Stimulated activated CD4-positive, alpha-beta T cell treated with anti-CD3 and anti-CD28 coated beads, Interleukin-4, amount 100 ng/mL, for 24 hours (primary cell): ENCODE data around the gene IFIT2.
A peak's percentile ranks its signal among the peaks of the same experiment; 100 is the strongest.
"Not testable (repeated sequence)": the region's sequence is repeated elsewhere in the genome, so short reads cannot be mapped to it uniquely, and the experiment has no call there.

ENCODE experiments used
- DNase-seq: peaks from one replicate; pipeline ENCODE4 v3.0.0-alpha.2; 2020

The IFIT2 gene

DNA sequence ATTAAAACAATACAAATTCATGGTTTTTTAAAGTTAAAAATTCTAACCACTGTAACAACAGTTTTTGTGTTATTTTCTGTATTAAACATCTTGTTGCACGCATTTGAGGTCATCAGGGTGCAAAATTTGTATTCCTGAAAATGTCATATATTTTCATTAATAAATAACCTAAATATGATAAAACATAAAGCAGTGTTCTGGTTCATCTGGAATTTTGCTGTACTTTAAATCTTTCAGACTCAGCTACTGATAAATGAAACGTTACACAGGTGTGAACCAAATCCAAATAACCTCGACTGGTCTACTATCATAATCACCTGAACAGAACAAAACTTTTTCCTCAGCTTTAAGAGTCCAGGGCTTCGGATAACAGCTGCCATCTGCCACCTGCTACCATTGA is 6.9 kb downstream of the IFIT2 start:
- DNase-seq = no peak

DNA sequence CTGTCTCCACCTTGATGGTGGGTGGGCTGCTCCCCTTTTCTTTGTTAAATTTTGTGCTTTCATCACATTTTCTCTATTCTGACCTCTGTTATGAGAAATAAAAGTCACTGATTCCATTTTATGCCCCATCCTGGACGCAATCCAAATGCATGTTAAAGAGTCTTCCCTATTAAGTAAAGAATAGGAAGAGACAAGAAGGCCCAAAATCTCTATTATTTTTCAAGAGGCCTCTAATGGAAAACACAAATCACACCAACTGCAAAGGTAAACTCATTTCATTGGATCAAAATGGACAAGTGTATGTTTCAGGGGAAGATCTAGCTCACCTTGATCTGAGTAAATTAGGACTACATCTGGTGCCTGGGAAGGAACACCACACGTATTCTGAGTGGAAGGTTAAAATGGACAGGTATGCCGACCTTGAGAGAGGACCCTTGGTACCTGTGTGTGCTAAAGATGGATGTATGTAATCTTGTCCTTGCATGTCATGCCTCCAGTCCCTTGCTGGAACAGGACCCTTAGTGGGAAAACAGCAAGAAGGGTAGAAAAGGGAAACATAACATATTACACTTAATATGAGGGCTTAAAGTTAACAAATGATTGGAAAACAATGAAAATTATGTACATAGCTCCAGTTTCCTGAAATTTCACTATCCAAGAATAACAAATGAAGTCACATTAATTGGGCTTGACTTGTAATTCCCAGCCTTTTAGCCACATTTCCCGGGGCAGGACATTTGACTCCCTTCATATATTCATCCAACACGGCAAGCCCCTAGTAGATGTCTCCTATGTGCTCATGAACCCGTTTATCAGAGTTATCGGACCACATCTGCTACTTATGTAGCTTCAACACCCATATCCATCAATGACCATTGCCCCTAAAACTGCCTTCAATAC is 7.6 kb downstream of the IFIT2 start:
- DNase-seq = no peak

DNA sequence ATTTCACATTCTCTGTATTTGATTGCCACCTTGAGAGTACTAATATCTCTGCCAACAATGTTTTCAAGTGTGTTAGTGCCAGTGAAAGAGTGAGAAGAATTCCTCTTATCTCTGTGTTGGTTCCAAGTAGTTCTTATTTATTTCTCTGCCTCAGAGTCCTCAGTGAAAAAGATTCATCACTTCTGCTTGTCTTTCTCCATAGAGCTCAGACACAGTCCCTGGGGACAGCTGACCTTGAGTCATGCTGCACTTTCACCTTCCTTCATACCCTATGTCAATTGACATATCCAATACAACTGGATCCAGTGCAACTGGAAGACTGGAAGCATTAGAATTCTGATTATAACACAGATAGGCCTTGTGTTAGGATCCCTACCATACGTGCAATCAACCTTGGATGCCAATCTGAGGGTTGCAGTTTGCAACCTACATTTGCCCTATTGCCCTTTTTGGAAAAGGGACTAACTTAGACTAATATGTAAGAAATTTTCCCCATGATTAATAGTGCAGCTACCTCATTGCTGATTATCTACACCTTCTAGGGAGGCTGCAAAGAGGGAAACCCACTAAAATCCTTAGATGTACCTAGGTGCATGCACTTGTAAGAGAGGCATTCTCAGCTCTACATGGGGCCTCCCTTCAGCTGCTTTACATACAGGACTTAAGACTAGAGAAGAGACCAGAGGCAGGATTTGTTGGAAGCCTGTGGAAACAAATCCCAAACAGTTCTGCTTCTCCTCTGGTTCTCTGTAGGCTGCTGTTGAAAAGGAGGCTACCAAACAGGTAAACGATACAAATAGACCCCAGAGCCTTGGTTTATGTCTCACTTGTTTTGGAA is 8.4 kb downstream of the IFIT2 start:
- DNase-seq = no peak

DNA sequence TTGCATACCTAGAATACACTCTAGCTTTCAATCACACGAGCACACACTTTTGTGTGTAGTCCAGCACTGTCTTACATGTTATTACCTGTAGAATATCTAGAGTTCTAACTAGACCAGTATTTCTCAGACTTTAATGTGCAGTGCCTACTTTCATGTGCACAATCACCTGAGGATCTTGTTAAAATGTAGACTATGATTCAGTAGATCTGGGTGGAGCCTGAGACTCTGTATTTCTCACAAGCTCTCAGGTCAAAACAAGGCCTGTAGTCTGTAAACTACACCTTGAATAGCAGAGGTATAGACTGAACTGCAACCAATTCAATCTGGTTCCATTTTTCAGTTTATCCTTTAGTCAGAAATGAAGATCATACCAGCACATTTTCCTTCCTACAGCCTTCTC is 11.1 kb downstream of the IFIT2 start:
- DNase-seq = no peak

DNA sequence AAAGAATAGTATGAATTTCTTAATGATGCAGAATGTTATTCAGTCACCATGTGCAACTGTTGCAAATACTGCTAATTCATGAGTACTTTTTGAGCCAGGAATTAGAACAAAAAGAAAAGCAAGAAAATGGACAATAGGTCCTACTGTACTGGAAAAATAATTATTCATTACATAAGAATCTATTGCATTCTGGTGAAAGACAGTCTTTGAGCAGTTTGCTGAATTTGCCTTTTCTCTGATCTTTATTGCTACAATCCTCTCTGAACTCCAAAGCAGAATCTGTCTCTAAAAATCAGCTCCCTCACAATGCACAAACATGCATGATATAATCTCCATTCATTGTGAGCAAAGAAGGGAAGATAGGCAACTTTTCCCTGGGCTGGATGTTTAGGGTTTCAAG is 12.8 kb downstream of the IFIT2 start:
- no peak for DNase-seq

DNA sequence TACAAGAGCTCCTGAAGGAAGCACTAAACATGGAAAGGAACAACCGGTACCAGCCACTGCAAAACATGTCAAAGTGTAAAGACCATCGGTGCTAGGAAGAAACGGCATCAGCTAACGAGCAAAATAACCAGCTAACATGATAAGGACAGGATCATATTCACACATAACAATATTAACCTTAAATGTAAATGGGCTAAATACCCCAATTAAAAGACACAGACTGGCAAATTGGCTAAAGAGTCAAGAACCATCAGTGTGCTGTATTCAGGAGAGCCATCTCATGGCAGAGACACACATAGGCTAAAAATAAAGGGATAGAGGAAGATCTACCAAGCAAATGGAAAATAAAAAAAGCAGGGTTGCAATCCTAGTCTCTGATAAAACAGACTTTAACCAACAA is 16.2 kb downstream of the IFIT2 start:
- DNase-seq = not testable (repeated sequence)

DNA sequence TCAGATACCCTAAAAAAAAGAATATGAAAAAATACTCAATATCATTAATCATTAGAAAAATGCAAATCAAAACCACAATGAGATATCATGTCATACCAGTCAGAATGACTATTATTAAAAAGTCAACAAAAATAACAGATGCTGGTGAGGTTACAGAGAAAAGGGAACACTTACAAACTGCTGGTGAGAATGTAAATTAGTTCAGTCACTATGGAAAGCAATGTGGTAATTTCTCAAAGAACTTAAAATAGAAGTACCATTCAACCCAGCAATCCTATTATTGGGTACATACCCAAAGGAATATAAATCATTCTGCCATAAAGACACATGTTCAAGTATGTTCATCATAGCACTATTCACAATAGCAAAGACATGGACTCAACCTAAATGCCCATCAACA is 23.2 kb downstream of the IFIT2 start:
- not testable (repeated sequence) for DNase-seq

DNA sequence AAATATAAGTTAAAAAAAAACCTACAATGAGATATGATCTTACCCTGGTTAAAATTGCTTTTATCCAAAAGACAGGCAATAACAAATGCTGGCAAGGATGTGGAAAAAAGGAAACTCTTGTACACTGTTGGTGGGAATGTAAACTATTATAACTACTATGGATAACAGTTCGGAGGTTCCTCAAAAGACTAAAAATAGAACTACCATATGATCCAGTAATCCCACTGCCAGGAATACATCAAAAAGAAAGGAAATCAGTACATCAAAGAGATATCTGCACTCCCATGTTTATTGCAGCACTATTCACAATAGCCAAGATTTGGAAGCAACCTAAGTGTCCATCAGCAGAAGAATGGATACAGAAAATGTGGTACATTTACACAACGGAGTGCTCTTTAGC is 24.0 kb downstream of the IFIT2 start:
- not testable (repeated sequence) for DNase-seq

DNA sequence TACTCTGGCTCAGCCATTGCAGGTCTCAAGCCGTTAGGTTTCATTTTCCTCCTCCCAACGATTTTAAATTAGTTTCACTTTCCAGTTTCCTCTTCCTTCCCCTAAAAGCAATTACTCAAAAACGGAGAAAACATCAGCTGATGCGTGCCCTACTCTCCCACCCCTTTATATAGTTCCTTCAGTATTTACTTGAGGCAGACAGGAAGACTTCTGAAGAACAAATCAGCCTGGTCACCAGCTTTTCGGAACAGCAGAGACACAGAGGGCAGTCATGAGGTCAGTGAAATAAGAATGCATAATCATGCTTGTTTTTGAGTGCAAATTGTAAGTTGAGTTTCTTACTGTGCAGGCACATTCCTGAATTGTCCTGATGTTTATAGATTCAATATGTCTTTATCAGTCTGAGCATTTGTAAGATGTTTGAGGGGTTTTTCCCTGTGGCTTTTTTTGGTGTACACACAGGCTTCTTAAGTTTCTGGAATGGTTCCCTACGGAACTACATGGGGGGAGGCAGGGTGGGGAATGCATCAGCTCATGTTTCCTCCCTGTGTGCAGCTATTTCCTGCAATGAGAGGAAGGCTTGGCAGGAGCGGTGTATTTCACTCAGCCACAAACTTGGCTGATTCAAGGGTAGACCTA is 26.1 kb downstream of the IFIT2 start, which contains the start of gene IFIT3:
TSS of gene IFIT3 (plus strand) at position 195 of the 639 bp plus-strand sequence. CDS start at position 272, 77 bp downstream.
- no peak for DNase-seq

DNA sequence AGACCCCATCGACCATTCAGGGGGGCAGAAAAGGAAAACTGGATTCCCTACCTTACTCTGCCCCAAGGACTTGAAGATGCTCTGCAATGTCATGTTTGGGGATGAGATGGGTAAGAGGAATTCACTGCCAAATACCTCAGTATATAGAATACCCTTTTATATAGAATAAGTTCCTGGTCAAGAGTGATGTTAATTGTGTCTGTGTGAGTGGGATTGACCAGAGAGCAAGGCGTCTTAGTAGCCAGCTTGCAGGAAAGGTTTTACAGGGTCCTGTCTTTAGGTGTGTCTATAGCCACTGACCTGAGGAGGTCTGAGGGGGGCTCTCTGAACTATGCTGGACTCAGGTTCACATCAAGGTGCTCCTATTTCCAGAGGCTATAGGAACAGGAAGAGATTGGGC is 27.3 kb downstream of the IFIT2 start:
- DNase-seq = no peak

DNA sequence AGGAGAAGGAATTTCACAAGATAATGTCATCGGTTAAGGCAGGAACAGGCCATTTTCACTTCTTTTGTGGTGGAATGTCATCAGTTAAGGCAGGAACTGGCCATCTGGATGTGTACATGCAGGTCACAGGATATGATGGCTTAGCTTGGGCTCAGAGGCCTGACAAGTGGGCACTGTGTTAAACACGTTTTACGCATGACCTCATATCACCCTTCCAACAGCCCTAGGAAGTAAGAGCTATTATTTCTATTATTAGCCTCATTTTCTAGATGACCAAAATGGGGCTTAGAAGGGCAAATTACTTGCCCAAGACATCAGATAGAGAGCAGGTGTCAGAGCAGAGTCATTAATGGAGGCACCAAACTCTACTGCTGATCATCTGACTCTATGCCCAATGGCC is 28.2 kb downstream of the IFIT2 start:
- DNase-seq = not testable (repeated sequence)

DNA sequence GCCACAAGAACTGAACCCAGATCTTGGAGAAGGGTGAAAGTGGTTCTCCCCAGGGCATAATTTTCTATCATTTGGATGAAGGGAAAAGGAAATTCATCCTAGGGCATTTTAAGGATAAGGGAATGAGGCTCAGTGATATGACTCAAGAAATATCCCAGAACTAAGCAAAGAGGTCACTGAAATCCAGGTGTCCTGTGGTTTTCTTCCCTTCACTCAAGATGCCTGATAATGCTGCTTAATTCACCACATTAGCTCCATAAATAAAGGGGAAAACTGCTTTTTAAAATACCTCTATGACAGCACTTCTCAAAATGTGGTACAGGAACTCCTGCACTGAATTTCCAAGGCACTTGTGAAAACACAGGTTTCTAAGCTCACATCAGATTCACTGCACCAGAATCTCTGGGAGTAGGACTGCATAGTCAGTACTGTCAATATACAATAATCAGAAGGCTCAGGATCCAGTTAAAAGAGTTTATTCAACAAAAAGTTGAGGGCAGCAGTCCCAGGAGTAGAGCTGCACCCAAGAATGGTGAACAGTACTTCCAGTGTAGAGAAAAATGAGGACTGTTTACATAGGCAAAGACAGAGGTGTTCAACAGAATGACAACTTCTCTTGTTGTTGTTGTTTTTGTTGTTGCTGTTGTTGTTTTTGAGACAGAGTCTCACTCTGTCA is 28.8 kb downstream of the IFIT2 start:
- DNase-seq = no peak

DNA sequence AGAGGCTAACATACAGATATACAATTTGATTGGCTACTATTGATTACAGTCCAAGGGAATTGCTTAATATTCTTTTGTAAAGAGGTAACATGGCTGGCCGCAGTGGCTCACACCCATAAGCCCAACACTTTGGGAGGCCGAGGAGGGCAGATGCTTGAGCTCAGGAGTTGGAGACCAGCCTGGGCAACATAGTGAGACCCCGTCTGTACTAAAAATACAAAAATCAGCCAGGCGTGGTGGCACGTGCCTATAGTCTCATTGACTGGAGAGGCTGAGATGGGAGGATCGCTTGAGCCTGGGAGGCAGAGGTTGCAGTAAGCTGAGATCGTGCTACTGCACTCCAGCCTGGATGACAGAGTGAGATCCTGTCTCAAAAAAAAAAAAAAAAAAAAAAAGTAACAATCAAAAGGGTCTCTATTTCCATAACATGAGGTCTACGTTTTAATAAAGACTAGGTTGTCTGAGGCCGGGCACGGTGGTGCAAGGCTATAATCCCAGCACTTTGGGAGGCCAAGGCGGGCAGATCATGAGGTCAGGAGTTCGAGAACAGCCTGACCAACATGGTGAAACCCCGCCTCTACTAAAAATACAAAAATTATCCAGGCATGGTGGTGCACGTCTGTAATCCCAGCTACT is 29.8 kb downstream of the IFIT2 start:
- not testable (repeated sequence) for DNase-seq

DNA sequence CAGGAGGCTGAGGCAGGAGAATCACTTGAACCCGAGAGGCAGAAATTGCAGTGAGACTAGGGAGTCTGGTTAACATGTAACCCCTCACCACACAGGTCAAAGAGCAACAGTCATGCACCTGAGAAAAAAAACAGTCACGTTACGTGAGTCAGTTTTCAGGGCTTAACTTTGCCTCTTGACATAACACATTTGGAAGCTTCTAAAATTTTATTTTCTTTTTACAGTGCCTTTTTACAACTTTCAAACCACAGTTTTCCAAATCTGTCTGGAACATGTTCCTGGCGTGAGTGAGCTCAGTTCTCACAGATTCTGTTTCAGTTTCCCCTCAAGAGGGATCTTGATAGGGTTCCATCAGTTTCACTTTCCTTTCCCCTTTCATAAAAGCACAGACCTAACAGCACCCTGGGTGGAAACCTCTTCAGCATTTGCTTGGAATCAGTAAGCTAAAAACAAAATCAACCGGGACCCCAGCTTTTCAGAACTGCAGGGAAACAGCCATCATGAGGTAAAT is 30.3 kb downstream of the IFIT2 start:
- DNase-seq = peak; percentile 42

DNA sequence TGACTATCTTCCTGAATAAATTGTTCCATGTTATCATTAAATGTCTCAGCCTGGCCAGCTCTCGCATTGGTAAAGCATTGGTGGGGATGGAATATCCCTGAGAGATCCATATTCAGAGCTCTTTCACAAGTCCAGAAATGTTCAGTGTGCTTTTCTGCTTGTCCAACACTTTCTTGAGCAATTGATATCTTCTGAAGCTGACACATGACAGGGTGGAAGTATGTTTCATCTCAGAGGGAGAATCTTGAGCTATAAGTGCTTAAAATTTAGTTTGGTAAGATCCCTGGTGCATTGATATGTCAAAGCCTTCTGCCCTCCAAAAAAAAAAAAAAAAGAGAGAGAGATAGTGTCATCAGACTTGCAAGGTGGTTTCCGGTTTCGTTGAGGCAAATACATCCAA is 33.4 kb downstream of the IFIT2 start:
- no peak for DNase-seq

DNA sequence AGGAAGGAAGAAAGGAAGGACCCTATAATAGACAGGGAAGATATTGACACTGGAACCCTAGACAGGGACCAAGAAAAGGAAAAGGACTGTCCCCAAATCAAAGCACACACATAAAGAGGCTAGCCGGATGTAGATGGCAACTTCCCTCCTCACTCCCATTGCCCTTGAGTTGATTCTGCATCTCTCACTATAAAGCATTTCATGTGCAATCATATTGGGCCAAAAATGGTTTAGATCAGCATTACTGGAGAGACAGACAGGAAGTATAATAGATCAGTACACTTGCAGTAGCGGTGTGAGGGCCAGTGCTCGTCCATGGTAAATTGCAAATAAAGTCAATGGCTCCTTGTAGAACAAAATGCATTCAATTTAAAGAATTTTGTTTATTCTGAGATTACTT is 34.4 kb downstream of the IFIT2 start:
- DNase-seq = no peak

DNA sequence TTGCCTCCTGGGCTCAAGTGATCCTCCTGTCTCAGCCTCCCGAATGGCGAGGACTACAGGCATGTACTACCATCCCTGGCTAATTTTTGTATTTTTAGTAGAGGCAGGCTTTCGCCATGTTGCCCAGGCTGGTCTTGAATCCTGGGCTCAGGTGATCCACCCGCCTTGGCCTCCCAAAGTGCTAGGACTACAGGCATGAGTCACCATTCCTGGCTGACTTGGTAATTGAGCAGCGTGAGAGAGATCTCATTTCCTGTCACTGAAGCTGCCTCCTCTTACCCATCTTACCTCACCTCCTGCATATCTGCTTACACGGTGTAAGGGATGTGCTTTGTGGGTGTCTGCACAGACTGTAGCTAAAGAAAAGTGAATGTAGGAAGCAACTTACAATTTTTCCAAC is 35.6 kb downstream of the IFIT2 start:
- DNase-seq = peak; percentile 50

DNA sequence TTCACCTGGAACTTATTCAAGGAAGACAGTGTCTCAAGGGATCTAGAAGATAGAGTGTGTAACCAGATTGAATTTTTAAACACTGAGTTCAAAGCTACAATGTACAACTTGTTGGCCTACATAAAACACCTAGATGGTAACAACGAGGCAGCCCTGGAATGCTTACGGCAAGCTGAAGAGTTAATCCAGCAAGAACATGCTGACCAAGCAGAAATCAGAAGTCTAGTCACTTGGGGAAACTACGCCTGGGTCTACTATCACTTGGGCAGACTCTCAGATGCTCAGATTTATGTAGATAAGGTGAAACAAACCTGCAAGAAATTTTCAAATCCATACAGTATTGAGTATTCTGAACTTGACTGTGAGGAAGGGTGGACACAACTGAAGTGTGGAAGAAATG is 36.9 kb downstream of the IFIT2 start:
- no peak for DNase-seq

DNA sequence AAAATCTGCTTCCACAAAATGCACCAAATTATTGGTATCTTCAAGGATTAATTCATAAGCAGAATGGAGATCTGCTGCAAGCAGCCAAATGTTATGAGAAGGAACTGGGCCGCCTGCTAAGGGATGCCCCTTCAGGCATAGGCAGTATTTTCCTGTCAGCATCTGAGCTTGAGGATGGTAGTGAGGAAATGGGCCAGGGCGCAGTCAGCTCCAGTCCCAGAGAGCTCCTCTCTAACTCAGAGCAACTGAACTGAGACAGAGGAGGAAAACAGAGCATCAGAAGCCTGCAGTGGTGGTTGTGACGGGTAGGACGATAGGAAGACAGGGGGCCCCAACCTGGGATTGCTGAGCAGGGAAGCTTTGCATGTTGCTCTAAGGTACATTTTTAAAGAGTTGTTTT is 38.0 kb downstream of the IFIT2 start:
- DNase-seq = no peak

DNA sequence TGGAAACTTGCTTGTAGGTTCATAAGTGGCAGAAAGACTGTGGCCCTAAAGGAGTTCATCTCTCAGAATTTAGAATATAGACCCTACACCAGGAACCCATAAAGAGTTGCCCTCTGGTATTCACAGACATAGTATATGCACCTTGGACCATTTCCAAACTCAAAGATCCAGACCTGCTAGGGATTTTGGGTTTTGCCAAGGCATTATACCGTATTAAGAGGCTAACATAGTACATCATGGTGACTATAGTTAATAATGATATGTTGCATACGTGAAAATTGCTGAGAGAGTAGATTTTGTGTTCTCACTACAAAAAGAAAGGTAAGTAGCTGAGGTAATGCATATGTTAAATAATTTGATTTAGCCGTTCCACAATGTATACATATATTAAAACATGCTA is 39.8 kb downstream of the IFIT2 start:
- no peak for DNase-seq

DNA sequence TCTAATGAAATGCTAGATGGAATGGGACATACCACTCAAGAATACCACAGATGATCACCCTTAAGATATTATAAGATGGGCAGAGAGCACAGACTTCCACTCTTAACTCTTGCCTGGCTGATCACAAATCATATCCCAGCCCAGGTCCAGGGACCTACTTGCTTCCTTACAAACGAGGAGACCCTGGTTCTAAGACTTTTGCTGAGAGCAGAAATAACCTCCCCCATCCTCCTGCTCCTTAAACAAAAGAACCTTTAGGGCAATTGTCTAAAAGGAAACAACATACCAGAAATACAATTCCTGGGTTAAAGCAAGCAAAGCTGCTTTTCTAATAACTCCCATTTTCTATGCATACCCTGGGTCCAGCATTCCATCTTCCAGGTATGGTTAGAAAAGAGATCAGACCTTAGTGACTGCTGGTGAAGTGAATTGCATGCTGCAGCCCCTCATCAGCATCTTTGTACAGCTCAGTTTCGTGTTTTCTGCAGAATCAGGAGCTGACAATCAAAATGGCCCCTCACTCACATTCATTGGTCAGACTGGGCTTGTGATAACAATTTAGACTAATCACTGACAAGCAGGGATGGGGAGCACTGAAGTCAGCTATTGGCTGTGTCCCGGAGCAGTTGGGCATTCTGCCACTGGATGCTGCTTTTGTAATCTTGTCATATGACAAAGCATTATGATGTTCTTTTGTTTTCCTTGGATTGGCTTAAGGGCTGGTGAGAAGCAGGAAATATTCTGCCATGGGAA is 40.5 kb downstream of the IFIT2 start:
- no peak for DNase-seq
